Stimulated activated naive CD8-positive, alpha-beta T cell treated with anti-CD3 and anti-CD28 coated beads, Interleukin-15, Interleukin-2, amounts not matched to agents 100 U/mL and 50 U/mL, for 24 hours (primary cell): ENCODE measurements around the gene FGGY.
A peak's percentile ranks its signal among the peaks of the same experiment; 100 is the strongest.
"Not testable (repeated sequence)": the region's sequence is repeated elsewhere in the genome, so short reads cannot be mapped to it uniquely, and the experiment has no call there.

Experiments
- ATAC-seq: fragments of 150-1000 bp; cut with Tn5 transposase; one replicate; pipeline ENCODE4 v1.10.0; 2021
- DNase-seq: peaks from one replicate; pipeline ENCODE4 v3.0.0; 2021

FGGY gene

GRCh38 chr1:59443310-59443709 is 146.4 kb downstream of the FGGY start:
- no peak for DNase-seq
- ATAC-seq = no peak

GRCh38 chr1:59444520-59444919 is 147.6 kb downstream of the FGGY start:
- no peak for DNase-seq
- no peak for ATAC-seq

- ATAC-seq = no peak
Measured at GRCh38 chr1:59445040-59445439, 148.1 kb downstream of the FGGY start.

GRCh38 chr1:59446257-59446901 is 149.5 kb downstream of the FGGY start:
- ATAC-seq = no peak

More at GRCh38 chr1:59445040-59445439, 148.1 kb downstream of the FGGY start:
- no peak for DNase-seq

GRCh38 chr1:59452026-59452425 is 155.1 kb downstream of the FGGY start:
- no peak for ATAC-seq
- DNase-seq = no peak

More at GRCh38 chr1:59446257-59446901, 149.5 kb downstream of the FGGY start:
- DNase-seq = no peak

GRCh38 chr1:59452559-59452958 is 155.7 kb downstream of the FGGY start:
- DNase-seq (no peak), ATAC-seq (no peak)

- ATAC-seq (no peak), DNase-seq (no peak)
Measured at GRCh38 chr1:59453297-59453968, 156.5 kb downstream of the FGGY start.

- no peak for DNase-seq
- no peak for ATAC-seq
Measured at GRCh38 chr1:59455206-59455605, 158.3 kb downstream of the FGGY start.

GRCh38 chr1:59457786-59458185 is 160.9 kb downstream of the FGGY start:
- ATAC-seq = no peak
- DNase-seq = no peak

- ATAC-seq = no peak
- DNase-seq = no peak
Measured at GRCh38 chr1:59458884-59459283, 162.0 kb downstream of the FGGY start.

- not testable (repeated sequence) for ATAC-seq, DNase-seq
Measured at GRCh38 chr1:59462942-59463341, 166.0 kb downstream of the FGGY start.

- ATAC-seq, DNase-seq: not testable (repeated sequence)
Measured at GRCh38 chr1:59465478-59465877, 168.6 kb downstream of the FGGY start.

- no peak for ATAC-seq
Measured at GRCh38 chr1:59468828-59469428, 172.0 kb downstream of the FGGY start.

GRCh38 chr1:59471991-59472570 is 175.2 kb downstream of the FGGY start:
- not testable (repeated sequence) for DNase-seq, ATAC-seq

More at GRCh38 chr1:59468828-59469428, 172.0 kb downstream of the FGGY start:
- DNase-seq = no peak

GRCh38 chr1:59473831-59474230 is 176.9 kb downstream of the FGGY start:
- ATAC-seq (no peak), DNase-seq (no peak)

- ATAC-seq = no peak
- DNase-seq = no peak
Measured at GRCh38 chr1:59474496-59474895, 177.6 kb downstream of the FGGY start.

- ATAC-seq = no peak
- DNase-seq = no peak
Measured at GRCh38 chr1:59475737-59476136, 178.8 kb downstream of the FGGY start.

GRCh38 chr1:59477286-59477685 is 180.4 kb downstream of the FGGY start:
- peak; percentile 74 for DNase-seq
- ATAC-seq = peak; percentile 96

- no peak for ATAC-seq
- no peak for DNase-seq
Measured at GRCh38 chr1:59477867-59478266, 181.0 kb downstream of the FGGY start.

GRCh38 chr1:59478822-59479221 is 181.9 kb downstream of the FGGY start:
- no peak for ATAC-seq
- no peak for DNase-seq

GRCh38 chr1:59480188-59480888 is 183.4 kb downstream of the FGGY start:
- ATAC-seq (no peak), DNase-seq (no peak)

- ATAC-seq (no peak), DNase-seq (no peak)
Measured at GRCh38 chr1:59481881-59482505, 185.1 kb downstream of the FGGY start.
